Measurements from ENCODE around the gene TSPAN11.

DNA sequence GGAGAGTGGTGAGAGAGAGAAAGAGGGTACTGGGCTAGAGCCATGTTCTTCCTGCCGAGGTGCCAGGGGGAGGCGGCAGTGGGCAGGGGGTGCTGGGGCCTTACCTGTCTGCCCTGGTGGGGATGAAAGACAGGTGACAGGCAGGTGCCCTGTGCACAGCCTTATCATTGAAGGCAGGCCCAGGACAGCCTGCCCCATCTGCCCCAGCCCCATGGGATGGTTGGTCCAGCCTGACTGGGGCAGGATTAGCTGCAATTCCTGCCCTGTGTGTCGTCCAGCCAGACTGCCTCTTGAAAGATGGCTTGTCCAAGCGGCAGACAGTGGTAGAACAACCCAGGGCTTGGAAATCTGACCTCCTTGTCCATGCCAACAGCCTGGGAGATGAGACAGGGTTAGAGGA, 67.2 kb downstream of the TSPAN11 start:
- TF ChIP-seq, protein P1, sequence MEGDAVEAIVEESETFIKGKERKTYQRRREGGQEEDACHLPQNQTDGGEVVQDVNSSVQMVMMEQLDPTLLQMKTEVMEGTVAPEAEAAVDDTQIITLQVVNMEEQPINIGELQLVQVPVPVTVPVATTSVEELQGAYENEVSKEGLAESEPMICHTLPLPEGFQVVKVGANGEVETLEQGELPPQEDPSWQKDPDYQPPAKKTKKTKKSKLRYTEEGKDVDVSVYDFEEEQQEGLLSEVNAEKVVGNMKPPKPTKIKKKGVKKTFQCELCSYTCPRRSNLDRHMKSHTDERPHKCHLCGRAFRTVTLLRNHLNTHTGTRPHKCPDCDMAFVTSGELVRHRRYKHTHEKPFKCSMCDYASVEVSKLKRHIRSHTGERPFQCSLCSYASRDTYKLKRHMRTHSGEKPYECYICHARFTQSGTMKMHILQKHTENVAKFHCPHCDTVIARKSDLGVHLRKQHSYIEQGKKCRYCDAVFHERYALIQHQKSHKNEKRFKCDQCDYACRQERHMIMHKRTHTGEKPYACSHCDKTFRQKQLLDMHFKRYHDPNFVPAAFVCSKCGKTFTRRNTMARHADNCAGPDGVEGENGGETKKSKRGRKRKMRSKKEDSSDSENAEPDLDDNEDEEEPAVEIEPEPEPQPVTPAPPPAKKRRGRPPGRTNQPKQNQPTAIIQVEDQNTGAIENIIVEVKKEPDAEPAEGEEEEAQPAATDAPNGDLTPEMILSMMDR (IDR thresholded peaks at IDR 0.05 in 8 of 11, conservative IDR thresholded peaks at IDR 0.05 in 3 of 11) = no peak
- TF ChIP-seq POLR2AphosphoS5 (IDR thresholded peaks at IDR 0.05) (no peak), POLR2A (IDR thresholded peaks at IDR 0.05) (no peak)

All from spleen (tissue), 7 donors.